Measurements from ENCODE around the gene DUSP7. TPM values are rescaled to one million over a fixed set of nuclear protein-coding genes. Genes with fewer than 3 reads are reported as not detected.

The DUSP7 gene
- total RNA-seq, 1 donor from 2014 or later = 21.7 TPM

DNA sequence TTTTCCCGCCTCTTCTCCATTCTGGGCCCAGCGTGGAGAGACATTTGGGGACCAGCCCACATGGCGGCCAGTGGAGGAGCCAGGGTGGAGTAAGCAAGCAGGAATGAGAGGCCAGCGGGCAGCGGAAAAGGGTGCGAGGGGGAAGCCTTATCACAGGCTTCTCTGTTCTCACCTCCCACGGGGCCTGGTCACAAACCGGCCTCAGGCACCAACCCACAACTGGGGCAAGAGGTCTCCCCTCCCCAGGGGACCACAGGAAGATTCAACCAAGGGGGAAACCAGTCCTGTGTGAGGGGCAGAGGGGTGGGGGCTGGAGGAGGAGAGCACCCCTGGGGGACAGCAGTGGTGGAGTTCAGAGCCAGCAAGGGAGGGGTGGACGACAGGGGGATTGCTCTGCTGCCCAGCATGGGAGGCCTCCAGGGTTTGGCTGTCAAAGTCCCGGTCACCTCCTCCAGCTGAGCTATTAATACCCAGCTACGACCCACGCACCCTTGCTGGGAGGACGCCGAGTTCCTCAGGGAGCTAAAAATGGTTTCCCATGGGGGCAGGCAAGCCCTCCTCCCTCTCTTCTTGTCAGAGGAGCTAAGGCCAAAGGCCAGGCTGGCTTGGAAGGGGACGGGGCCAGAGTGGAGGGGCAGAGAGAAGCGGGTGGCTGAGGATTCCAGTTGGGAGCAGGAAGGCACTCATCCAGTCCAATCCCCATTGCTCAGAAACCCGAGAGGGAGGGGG, 36.9 kb downstream of the DUSP7 start:
- TF ChIP-seq, protein P1, sequence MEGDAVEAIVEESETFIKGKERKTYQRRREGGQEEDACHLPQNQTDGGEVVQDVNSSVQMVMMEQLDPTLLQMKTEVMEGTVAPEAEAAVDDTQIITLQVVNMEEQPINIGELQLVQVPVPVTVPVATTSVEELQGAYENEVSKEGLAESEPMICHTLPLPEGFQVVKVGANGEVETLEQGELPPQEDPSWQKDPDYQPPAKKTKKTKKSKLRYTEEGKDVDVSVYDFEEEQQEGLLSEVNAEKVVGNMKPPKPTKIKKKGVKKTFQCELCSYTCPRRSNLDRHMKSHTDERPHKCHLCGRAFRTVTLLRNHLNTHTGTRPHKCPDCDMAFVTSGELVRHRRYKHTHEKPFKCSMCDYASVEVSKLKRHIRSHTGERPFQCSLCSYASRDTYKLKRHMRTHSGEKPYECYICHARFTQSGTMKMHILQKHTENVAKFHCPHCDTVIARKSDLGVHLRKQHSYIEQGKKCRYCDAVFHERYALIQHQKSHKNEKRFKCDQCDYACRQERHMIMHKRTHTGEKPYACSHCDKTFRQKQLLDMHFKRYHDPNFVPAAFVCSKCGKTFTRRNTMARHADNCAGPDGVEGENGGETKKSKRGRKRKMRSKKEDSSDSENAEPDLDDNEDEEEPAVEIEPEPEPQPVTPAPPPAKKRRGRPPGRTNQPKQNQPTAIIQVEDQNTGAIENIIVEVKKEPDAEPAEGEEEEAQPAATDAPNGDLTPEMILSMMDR (IDR thresholded peaks at IDR 0.05; ENCODE audit: unreplicated experiment) = no peak
- DNase-seq (ENCODE audit: low spot score) = no peak
- peaks cover 5% of the 10 kb centered on the region for H3K27me3 Mint-ChIP-seq (ENCODE audit: unreplicated experiment)
- H3K27ac Mint-ChIP-seq (ENCODE audit: unreplicated experiment) = no peak overlapping the region
- no peaks in the 10 kb centered on the region for H3K36me3 Mint-ChIP-seq (ENCODE audit: low read depth, unreplicated experiment)
- no peak overlapping the region for H3K4me3 Mint-ChIP-seq (ENCODE audit: unreplicated experiment)
- peaks cover 45% of the 10 kb centered on the region for H3K4me1 Mint-ChIP-seq (ENCODE audit: unreplicated experiment)
- H3K9me3 Mint-ChIP-seq (ENCODE audit: unreplicated experiment) = no peaks in the 10 kb centered on the region

DNA sequence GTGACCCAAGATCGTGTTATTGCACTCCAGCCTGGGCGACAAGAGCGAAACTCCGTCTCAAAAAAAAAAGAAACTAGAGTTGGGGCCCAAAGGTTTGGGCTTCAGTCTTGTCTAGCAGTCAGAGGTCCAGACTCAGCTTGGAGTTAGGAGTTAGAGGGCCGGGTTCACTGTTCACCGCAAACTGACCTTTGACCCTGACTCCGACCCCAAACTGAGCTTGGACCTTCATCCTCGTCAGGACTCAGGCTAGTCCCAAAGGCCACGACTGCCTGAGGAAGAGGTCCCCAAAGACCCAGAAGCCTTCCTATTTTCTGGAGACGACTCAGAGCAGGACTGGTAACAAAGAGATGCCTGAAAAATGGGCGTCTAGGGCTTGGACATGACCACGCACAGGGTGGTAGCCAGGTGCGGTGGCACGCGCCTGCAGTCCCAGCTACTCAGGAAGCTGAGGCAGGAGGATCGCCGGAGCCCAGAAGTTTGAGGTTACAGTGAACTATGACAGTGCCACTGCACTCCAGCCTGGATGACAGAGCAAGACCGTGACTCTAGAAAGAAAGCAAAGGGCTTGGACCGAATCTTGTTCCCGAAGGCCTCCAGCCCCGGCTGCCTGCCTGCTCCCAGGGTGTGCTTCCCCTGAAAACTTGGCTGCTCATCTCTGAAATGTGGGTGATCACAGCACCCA, 37.9 kb downstream of the DUSP7 start:
- no peak for DNase-seq (ENCODE audit: low spot score)
- no peaks in the 10 kb centered on the region for H3K36me3 Mint-ChIP-seq (ENCODE audit: low read depth, unreplicated experiment)
- H3K27ac Mint-ChIP-seq (ENCODE audit: unreplicated experiment) = no peak overlapping the region
- TF ChIP-seq, protein P1 (IDR thresholded peaks at IDR 0.05; ENCODE audit: unreplicated experiment) = no peak
- peaks cover 45% of the 10 kb centered on the region for H3K4me1 Mint-ChIP-seq (ENCODE audit: unreplicated experiment)
- peaks cover 5% of the 10 kb centered on the region for H3K27me3 Mint-ChIP-seq (ENCODE audit: unreplicated experiment)
- H3K9me3 Mint-ChIP-seq (ENCODE audit: unreplicated experiment) = no peaks in the 10 kb centered on the region
- H3K4me3 Mint-ChIP-seq (ENCODE audit: unreplicated experiment) = no peak overlapping the region

DNA sequence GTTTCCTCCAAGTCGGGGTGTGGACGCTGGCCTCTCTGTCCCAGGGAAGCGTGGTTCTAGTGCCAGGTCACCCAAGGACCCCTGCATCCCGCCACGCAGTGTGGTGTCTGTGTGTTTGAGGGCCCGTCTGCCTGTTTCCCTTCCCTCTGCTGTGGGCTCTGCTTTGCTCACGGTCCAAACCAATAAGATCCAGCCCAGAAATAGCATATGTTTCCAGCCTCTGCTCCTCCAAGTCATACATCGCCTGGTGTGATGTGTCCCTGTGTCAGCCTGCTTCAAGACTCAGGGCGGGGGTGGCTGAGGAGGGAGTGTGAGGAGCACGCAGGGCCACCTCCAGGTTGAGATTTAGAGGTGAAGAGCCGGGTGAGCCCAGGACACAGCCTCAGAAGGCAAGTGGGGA, 38.8 kb downstream of the DUSP7 start:
- H3K27ac Mint-ChIP-seq (ENCODE audit: unreplicated experiment) = no peak overlapping the region
- no peak for DNase-seq (ENCODE audit: low spot score)
- H3K36me3 Mint-ChIP-seq (ENCODE audit: low read depth, unreplicated experiment) = no peaks in the 10 kb centered on the region
- H3K4me1 Mint-ChIP-seq (ENCODE audit: unreplicated experiment) = peaks cover 45% of the 10 kb centered on the region
- H3K4me3 Mint-ChIP-seq (ENCODE audit: unreplicated experiment) = no peak overlapping the region
- peaks cover 6% of the 10 kb centered on the region for H3K27me3 Mint-ChIP-seq (ENCODE audit: unreplicated experiment)
- TF ChIP-seq, protein P1 (IDR thresholded peaks at IDR 0.05; ENCODE audit: unreplicated experiment) = no peak
- H3K9me3 Mint-ChIP-seq (ENCODE audit: unreplicated experiment) = no peaks in the 10 kb centered on the region

DNA sequence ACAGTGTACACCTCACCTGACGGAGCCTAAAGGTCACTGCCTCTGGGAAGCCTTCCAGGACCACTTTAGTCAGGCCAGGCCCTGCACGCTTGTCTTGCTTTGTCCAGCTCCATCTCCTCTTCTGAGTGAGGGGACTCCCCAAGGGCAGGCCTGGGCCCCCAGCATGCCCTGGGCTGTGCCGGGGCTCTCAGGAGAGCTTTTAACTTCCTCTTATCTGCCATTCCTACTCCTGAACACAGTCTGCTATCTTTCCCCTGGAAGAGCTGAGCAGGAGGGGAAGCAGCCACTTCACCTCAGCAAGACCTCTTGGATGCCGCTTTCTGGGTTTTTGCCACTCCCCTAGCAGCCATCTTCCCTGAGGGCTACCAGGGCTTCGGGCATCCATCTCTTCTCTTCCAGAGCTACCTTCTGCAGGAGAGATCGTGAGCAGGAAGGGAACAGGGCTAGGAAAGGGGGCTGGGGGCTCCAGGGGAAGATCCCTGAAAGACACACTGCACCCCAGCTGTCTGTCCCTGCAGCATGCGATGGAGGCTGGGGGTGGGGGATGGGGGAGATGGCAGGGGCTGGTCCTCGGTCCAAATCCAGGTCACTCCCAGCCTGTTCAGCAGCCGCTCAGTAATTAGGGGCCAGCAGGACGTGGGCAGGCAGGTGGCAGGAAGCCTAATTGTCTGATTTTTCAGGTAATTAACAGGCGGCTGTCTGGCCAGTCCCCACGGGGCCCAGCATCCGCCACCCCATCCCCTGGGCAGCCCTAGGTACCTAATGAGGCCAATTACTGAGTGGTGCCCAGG, 40.7 kb downstream of the DUSP7 start:
- Mint-ChIP-seq H3K9me3 (ENCODE audit: unreplicated experiment) (no peaks in the 10 kb centered on the region), H3K36me3 (ENCODE audit: low read depth, unreplicated experiment) (no peaks in the 10 kb centered on the region), H3K27ac (ENCODE audit: unreplicated experiment) (no peak overlapping the region), H3K27me3 (ENCODE audit: unreplicated experiment) (peaks cover 3% of the 10 kb centered on the region), H3K4me1 (ENCODE audit: unreplicated experiment) (peaks cover 39% of the 10 kb centered on the region), H3K4me3 (ENCODE audit: unreplicated experiment) (no peak overlapping the region)
- DNase-seq (ENCODE audit: low spot score) = no peak
- TF ChIP-seq, protein P1 (IDR thresholded peaks at IDR 0.05; ENCODE audit: unreplicated experiment) = no peak

Measured in endothelial cell (in vitro differentiated cells).